Sigmoid colon (tissue), 7 donors: Measurements from ENCODE around the gene RIPK1. TPM values are rescaled to one million over a fixed set of nuclear protein-coding genes. Genes with fewer than 3 reads are reported as not detected.
"Not testable (repeated sequence)": the region's sequence is repeated elsewhere in the genome, so short reads cannot be mapped to it uniquely, and the experiment has no call there.

Experiments
- DNase-seq: peaks from one replicate; pipeline ENCODE4 v3.0.0-alpha.2; 2019
- H3K27ac ChIP-seq, 4 donors: fragments of 200-600 bp; sonication (generic); one replicate each; pipeline ENCODE4 v1.5.1; 2016 to 2019; ENCODE audit warnings: mild to moderate bottlenecking in 1 of 4
- H3K27me3 ChIP-seq, 3 donors: fragments of 200-600 bp; sonication (generic); one replicate each; pipeline ENCODE4 v1.5.1; 2019; ENCODE audit warnings: mild to moderate bottlenecking in 1 of 3
- H3K36me3 ChIP-seq, 4 donors: fragments of 200-600 bp; sonication (generic); one replicate each; pipeline ENCODE4 v1.5.1; 2016 to 2019
- H3K4me1 ChIP-seq, 4 donors: fragments of 200-600 bp; sonication (generic); one replicate each; pipeline ENCODE4 v1.5.1; 2017 to 2019
- H3K4me3 ChIP-seq, 4 donors: fragments of 200-600 bp; sonication (generic); one replicate each; pipeline ENCODE4 v1.5.1; 2017 to 2019; ENCODE audit warnings: mild to moderate bottlenecking in 2 of 4, moderate library complexity in 1 of 4
- H3K9me3 ChIP-seq, 4 donors: fragments of 200-600 bp in 3 of 4; sonication (generic) in 3 of 4; one replicate each; pipeline versions ENCODE4 v1.5.1 to v1.6.1; 2013 to 2019
- EP300 ChIP-seq, 4 donors: sonication (generic); formaldehyde crosslinking; IDR thresholded peaks; one replicate each; pipeline ENCODE4 v1.6.1; 2017; ENCODE audit warnings: antibody characterized with exemption in 4 of 4
- POLR2A ChIP-seq, 2 donors: fragments of 450-650 bp; IDR thresholded peaks; one replicate each; pipeline ENCODE4 v1.6.1; 2016; ENCODE audit warnings: antibody characterized with exemption in 2 of 2, mild to moderate bottlenecking in 2 of 2, moderate library complexity in 2 of 2
- POLR2AphosphoS5 ChIP-seq, 4 donors: sonication (generic); formaldehyde crosslinking; IDR thresholded peaks; one replicate each; pipeline ENCODE4 v1.6.1; 2017; ENCODE audit warnings: antibody characterized with exemption in 4 of 4
- WGBS, 2 donors: extraction: QIAGEN DNeasy Blood & Tissue Kit; methylation state at CpG; one replicate each; pipeline ENCODE4 v1.1.7; 2013; 5-methylcytosine and 5-hydroxymethylcytosine counted together
- intact Hi-C: fragments of 100-400 bp; cut with DNase I; formaldehyde crosslinking; loops from one replicate; pipeline ENCODE4 v1.15.1; 2023
- polyA plus RNA-seq, 3 donors: library from polyadenylated mRNA; stranded (reverse); fragments of 200-250 nt; gene quantifications; one replicate each; pipeline ENCODE4 v1.2.3, GENCODE V29; 2013
- total RNA-seq, 4 donors: library from RNA; depleted of rRNA; stranded (reverse); fragments of >200 nt; gene quantifications; one replicate each; pipeline ENCODE4 v1.1.0, GENCODE V29; 2016
- TF ChIP-seq, protein P1 (sequence below), 4 experiments: fragments of 450-650 bp in 3 of 4; fragments of 200-600 bp in 1 of 4; IDR thresholded peaks; one replicate each; pipeline ENCODE4 v1.5.1; 2016 to 2019; ENCODE audit warnings: antibody characterized with exemption in 4 of 4, mild to moderate bottlenecking in 3 of 4, moderate library complexity in 2 of 4
- donor health status: healthy with polysubstance abuse.
- donor health status: Bipolar disorder and iron deficiency.
- donor health status: healthy.

RIPK1 gene
- total and polyA plus RNA-seq, 7 donors, result 19.7 to 27.3 (median 20.7) TPM

DNA sequence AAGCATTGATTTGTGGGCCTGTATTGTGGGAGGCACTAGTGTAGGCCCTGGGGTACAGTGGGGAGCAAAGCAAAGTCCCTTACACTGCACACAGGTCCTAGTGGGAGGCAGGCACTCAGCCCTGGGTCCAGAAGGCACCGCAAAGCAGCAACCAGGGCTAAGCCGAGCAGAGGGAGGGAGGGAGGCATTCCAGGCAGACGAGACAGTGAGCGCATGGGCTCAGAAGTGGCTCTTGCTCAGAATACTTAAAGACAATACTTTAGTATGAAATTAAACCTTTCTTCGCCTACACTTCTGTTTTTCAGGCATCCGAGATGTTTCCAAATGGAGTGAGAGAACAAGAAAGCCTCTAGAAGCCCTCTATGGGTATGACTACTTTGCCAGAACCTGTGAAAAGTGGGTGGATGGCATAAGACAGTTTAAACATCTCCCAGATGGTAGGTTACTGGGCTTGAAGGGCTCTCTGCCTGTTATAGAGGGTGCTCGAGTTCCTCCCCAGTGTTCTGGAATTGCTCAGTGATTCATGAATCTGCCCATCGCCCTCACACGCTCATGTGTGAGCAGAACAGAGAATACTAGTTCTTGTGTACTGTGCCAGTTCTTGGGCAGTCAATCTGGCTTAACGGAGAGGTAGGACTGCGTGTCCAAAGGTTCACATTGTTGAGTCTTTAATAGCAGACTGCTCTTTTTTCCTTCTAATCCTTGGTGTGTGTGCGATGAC is 68.9 kb downstream of the RIPK1 start:
- intact Hi-C loops, result no loop called here
- H3K9me3 ChIP-seq, result no peaks in the 10 kb centered on the region
- no peaks in the 10 kb centered on the region for H3K27me3 ChIP-seq
- WGBS, 2 donors, result 95 to 96% methylated on average over 12 of the region's 12 CpGs
- H3K4me3 ChIP-seq, result no peak overlapping the region
- peaks cover 0 to 17% (median 7%) of the 10 kb centered on the region in 4 donors for H3K4me1 ChIP-seq
- H3K27ac ChIP-seq, result peak overlapping the region in 2 of 4 donors; percentile 8 to 70
- peaks cover 0 to 59% (median 3%) of the 10 kb centered on the region in 4 donors for H3K36me3 ChIP-seq
- peak in 1 of 4 donors; percentile 37 for TF ChIP-seq POLR2AphosphoS5 (IDR thresholded peaks at IDR 0.05)
- TF ChIP-seq EP300 (IDR thresholded peaks at IDR 0.05), result no peak
- no peak for DNase-seq

DNA sequence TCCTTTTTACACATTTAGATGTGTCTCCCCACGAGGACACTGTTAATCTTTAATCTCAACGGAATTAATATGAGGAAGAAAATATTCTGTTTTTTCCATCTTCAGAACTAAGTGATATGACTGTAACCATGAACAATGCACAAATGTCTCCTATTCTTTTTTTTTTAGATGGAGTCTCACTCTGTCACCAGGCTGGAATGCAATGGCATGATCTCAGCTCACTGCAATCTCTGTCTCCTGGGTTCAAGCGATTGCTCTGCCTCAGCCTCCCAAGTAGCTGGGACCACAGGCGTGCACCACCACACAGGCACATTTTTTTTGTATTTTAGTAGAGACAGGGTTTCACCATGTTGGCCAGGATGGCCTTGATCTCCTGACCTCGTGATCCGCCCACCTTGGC is 69.6 kb downstream of the RIPK1 start:
- H3K9me3 ChIP-seq, DNase-seq, H3K27me3 ChIP-seq, H3K4me3 ChIP-seq, intact Hi-C loops: not testable (repeated sequence)
- peak overlapping the region in 1 of 4 donors; percentile 70 for H3K27ac ChIP-seq
- WGBS, 2 donors, result 86 to 95% methylated on average over 6 of the region's 6 CpGs
- peaks cover 0 to 61% (median 6%) of the 10 kb centered on the region in 4 donors for H3K36me3 ChIP-seq
- peaks cover 0 to 17% (median 7%) of the 10 kb centered on the region in 4 donors for H3K4me1 ChIP-seq

DNA sequence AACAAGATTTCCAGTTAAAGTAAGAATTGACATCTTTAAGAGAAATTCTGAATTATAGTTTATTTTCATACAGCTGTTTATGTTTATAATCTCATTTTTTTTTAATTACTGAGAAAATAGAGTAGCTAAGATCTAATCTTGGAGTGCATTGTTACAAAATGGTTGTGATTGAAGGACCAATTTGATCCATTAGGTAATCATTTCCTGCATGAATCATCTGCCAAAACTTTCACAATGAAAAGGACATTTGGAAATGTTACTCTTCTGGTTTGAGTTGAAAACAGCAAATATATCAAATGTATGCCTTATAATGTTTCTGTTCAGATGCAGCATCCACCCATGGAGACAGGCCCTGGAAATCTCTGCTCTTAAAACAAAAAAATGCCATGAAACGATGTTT is 70.0 kb downstream of the RIPK1 start:
- Histone ChIP-seq H3K36me3 (peaks cover 0 to 61% (median 6%) of the 10 kb centered on the region in 4 donors), H3K9me3 (no peaks in the 10 kb centered on the region), H3K27me3 (no peaks in the 10 kb centered on the region), H3K4me1 (peaks cover 0 to 17% (median 7%) of the 10 kb centered on the region in 4 donors), H3K4me3 (no peak overlapping the region), H3K27ac (peak overlapping the region in 3 of 4 donors; percentile 49 to 70 (median 50))
- intact Hi-C loops, result no loop called here
- no peak for DNase-seq
- TF ChIP-seq POLR2A (IDR thresholded peaks at IDR 0.05) (no peak), EP300 (IDR thresholded peaks at IDR 0.05) (no peak), POLR2AphosphoS5 (IDR thresholded peaks at IDR 0.05) (no peak)
- TF ChIP-seq, protein P1, sequence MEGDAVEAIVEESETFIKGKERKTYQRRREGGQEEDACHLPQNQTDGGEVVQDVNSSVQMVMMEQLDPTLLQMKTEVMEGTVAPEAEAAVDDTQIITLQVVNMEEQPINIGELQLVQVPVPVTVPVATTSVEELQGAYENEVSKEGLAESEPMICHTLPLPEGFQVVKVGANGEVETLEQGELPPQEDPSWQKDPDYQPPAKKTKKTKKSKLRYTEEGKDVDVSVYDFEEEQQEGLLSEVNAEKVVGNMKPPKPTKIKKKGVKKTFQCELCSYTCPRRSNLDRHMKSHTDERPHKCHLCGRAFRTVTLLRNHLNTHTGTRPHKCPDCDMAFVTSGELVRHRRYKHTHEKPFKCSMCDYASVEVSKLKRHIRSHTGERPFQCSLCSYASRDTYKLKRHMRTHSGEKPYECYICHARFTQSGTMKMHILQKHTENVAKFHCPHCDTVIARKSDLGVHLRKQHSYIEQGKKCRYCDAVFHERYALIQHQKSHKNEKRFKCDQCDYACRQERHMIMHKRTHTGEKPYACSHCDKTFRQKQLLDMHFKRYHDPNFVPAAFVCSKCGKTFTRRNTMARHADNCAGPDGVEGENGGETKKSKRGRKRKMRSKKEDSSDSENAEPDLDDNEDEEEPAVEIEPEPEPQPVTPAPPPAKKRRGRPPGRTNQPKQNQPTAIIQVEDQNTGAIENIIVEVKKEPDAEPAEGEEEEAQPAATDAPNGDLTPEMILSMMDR (IDR thresholded peaks at IDR 0.05), result no peak
- 41 to 60% methylated on average over 1 of the region's 1 CpG for WGBS, 2 donors

DNA sequence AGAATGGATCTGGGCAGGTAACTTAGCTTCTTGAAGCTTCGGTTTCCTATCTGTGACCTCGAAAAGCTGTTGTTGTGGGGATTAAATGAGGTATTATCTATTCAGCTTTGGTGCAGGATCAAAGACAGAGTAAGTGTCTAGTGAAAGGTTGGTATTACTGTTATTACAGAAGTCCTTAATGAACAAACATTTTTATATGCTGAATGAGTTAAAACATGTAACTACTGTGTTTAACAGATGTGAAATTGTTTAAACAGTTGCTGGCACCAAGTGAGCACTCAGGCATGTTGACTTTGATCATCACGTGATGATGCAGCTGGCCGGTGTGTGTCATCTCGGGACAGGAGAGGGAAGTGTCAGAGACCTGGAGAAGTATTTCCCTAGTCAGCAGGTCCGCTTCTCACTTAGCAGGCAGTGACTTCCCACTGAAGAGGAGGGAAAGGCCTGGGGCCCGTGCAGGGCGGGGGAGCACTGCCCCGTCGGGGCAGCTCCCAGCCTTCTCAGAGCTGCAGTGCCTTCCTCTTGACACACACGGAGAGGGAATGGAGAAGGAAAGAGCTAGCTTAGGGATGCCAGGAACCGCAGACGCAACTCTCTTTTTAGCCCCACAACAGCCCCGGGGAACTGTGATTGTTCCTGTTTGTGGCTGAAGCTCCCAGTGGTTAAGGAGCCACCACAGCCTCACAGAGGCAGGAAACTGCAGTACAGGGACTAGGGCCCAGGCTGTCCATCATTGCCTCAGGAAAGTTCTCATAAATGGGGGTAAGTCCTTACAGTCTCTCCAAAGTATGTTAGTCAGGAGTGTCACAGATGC is 71.0 kb downstream of the RIPK1 start:
- Histone ChIP-seq H3K9me3 (no peaks in the 10 kb centered on the region), H3K36me3 (peaks cover 0 to 66% (median 7%) of the 10 kb centered on the region in 4 donors), H3K4me1 (peaks cover 0 to 17% (median 7%) of the 10 kb centered on the region in 4 donors), H3K27ac (peak overlapping the region in 3 of 4 donors; percentile 49 to 70 (median 50)), H3K4me3 (no peak overlapping the region), H3K27me3 (no peaks in the 10 kb centered on the region)
- TF ChIP-seq EP300 (IDR thresholded peaks at IDR 0.05), result no peak
- TF ChIP-seq, protein P1 (IDR thresholded peaks at IDR 0.05), result no peak
- no peak for TF ChIP-seq POLR2A (IDR thresholded peaks at IDR 0.05)
- TF ChIP-seq POLR2AphosphoS5 (IDR thresholded peaks at IDR 0.05), result peak in 3 of 4 donors; percentile 27 to 52 (median 40)
- peak; percentile 88 for DNase-seq
- intact Hi-C loops, result no loop called here
- WGBS, 2 donors, result 16 to 35% methylated on average over 14 of the region's 14 CpGs

DNA sequence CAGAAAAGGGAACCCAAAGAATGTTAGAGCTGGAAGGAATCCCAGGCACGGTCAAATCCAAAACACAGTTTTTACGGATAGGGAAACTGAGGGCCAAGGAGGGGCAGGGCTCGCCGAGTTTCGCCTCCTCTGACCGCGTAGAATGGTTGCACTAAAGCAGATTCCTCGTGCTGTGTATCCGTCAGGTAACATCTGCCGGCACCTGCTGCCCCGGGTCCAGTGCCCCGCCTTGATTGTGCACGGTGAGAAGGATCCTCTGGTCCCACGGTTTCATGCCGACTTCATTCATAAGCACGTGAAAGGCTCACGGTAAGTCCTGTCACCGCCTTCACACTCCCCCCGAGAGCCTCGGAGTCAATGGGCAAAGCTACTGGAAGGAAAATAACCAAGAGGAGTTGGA is 71.9 kb downstream of the RIPK1 start:
- no peak for DNase-seq
- Histone ChIP-seq H3K9me3 (no peaks in the 10 kb centered on the region), H3K27me3 (no peaks in the 10 kb centered on the region), H3K36me3 (peaks cover 0 to 66% (median 7%) of the 10 kb centered on the region in 4 donors), H3K4me1 (peaks cover 0 to 17% (median 7%) of the 10 kb centered on the region in 4 donors), H3K4me3 (no peak overlapping the region), H3K27ac (peak overlapping the region in 2 of 4 donors; percentile 49 to 70)
- TF ChIP-seq, protein P1 (IDR thresholded peaks at IDR 0.05), result no peak
- TF ChIP-seq EP300 (IDR thresholded peaks at IDR 0.05) (no peak), POLR2A (IDR thresholded peaks at IDR 0.05) (no peak), POLR2AphosphoS5 (IDR thresholded peaks at IDR 0.05) (no peak)
- 95 to 96% methylated on average over 20 of the region's 20 CpGs for WGBS, 2 donors
- intact Hi-C loops, result no loop called here
